ENCODE data around the gene GUCY2C.

Gene GUCY2C

GRCh38 chr12:14588571-14588970 lies 107.8 kb downstream of the GUCY2C start:
- Histone ChIP-seq H3K27ac (ENCODE audit: low read length) (no peak overlapping the region), H3K9me3 (ENCODE audit: insufficient read depth, low read length) (no peaks in the 10 kb centered on the region), H3K79me2 (ENCODE audit: low read length) (no peaks in the 10 kb centered on the region), H3K4me2 (ENCODE audit: low read length) (no peak overlapping the region), H3K4me3 (ENCODE audit: low read length) (no peak overlapping the region), H3K4me1 (ENCODE audit: low read length) (no peaks in the 10 kb centered on the region), H2AFZ (ENCODE audit: low read depth, low read length) (no peak overlapping the region), H3K9ac (ENCODE audit: low read length) (no peak overlapping the region), H3K36me3 (replicated peaks; ENCODE audit: low read depth, low read length) (no peaks in the 10 kb centered on the region), H4K20me1 (ENCODE audit: insufficient read depth, low read length) (no peaks in the 10 kb centered on the region), H3K27me3 (ENCODE audit: low read depth, low read length) (no peaks in the 10 kb centered on the region)
- TF ChIP-seq EZH2phosphoT487 (IDR thresholded peaks at IDR 0.05; ENCODE audit: low read depth) (no peak), CTCF (IDR thresholded peaks at IDR 0.05; ENCODE audit: low read depth, low read length) (no peak)

- H3K4me2 ChIP-seq (ENCODE audit: low read length): peak overlapping the region; percentile 50
- no peaks in the 10 kb centered on the region for H3K27me3 ChIP-seq (ENCODE audit: low read depth, low read length)
- H2AFZ ChIP-seq (ENCODE audit: low read depth, low read length): no peak overlapping the region
- no peaks in the 10 kb centered on the region for H3K79me2 ChIP-seq (ENCODE audit: low read length)
- H3K4me1 ChIP-seq (ENCODE audit: low read length): peaks cover 19% of the 10 kb centered on the region
- no peaks in the 10 kb centered on the region for H3K9me3 ChIP-seq (ENCODE audit: insufficient read depth, low read length)
- no peak for TF ChIP-seq EZH2phosphoT487 (IDR thresholded peaks at IDR 0.05; ENCODE audit: low read depth)
- TF ChIP-seq CTCF (IDR thresholded peaks at IDR 0.05; ENCODE audit: low read depth, low read length): no peak
- no peak overlapping the region for H3K4me3 ChIP-seq (ENCODE audit: low read length)
- no peak overlapping the region for H3K27ac ChIP-seq (ENCODE audit: low read length)
- H3K36me3 ChIP-seq (replicated peaks; ENCODE audit: low read depth, low read length): no peaks in the 10 kb centered on the region
- no peak overlapping the region for H3K9ac ChIP-seq (ENCODE audit: low read length)
- no peaks in the 10 kb centered on the region for H4K20me1 ChIP-seq (ENCODE audit: insufficient read depth, low read length)
These were observed 117.8 kb downstream of the GUCY2C start for GRCh38 chr12:14578646-14579045.

- TF ChIP-seq EZH2phosphoT487 (IDR thresholded peaks at IDR 0.05; ENCODE audit: low read depth) (no peak), CTCF (IDR thresholded peaks at IDR 0.05; ENCODE audit: low read depth, low read length) (no peak)
These were observed 119.1 kb downstream of the GUCY2C start for GRCh38 chr12:14577344-14577743.

GRCh38 chr12:14576896-14577295 lies 119.5 kb downstream of the GUCY2C start:
- Histone ChIP-seq H3K4me3 (ENCODE audit: low read length) (no peak overlapping the region), H2AFZ (ENCODE audit: low read depth, low read length) (no peak overlapping the region)

More at GRCh38 chr12:14577344-14577743, 119.1 kb downstream of the GUCY2C start:
- H3K79me2 ChIP-seq (ENCODE audit: low read length): no peaks in the 10 kb centered on the region
- no peak overlapping the region for H3K27ac ChIP-seq (ENCODE audit: low read length)
- no peaks in the 10 kb centered on the region for H3K9me3 ChIP-seq (ENCODE audit: insufficient read depth, low read length)
- H3K4me2 ChIP-seq (ENCODE audit: low read length): no peak overlapping the region
- no peak overlapping the region for H3K9ac ChIP-seq (ENCODE audit: low read length)
- H4K20me1 ChIP-seq (ENCODE audit: insufficient read depth, low read length): no peaks in the 10 kb centered on the region
- no peaks in the 10 kb centered on the region for H3K27me3 ChIP-seq (ENCODE audit: low read depth, low read length)
- H3K36me3 ChIP-seq (replicated peaks; ENCODE audit: low read depth, low read length): no peaks in the 10 kb centered on the region
- no peak overlapping the region for H2AFZ ChIP-seq (ENCODE audit: low read depth, low read length)
- H3K4me1 ChIP-seq (ENCODE audit: low read length): peaks cover 19% of the 10 kb centered on the region
- no peak overlapping the region for H3K4me3 ChIP-seq (ENCODE audit: low read length)

More at GRCh38 chr12:14576896-14577295, 119.5 kb downstream of the GUCY2C start:
- no peaks in the 10 kb centered on the region for H3K36me3 ChIP-seq (replicated peaks; ENCODE audit: low read depth, low read length)
- no peak overlapping the region for H3K4me2 ChIP-seq (ENCODE audit: low read length)
- peaks cover 19% of the 10 kb centered on the region for H3K4me1 ChIP-seq (ENCODE audit: low read length)
- no peak overlapping the region for H3K9ac ChIP-seq (ENCODE audit: low read length)
- no peaks in the 10 kb centered on the region for H3K79me2 ChIP-seq (ENCODE audit: low read length)
- no peaks in the 10 kb centered on the region for H3K9me3 ChIP-seq (ENCODE audit: insufficient read depth, low read length)
- no peak overlapping the region for H3K27ac ChIP-seq (ENCODE audit: low read length)
- no peaks in the 10 kb centered on the region for H4K20me1 ChIP-seq (ENCODE audit: insufficient read depth, low read length)
- H3K27me3 ChIP-seq (ENCODE audit: low read depth, low read length): no peaks in the 10 kb centered on the region
- TF ChIP-seq EZH2phosphoT487 (IDR thresholded peaks at IDR 0.05; ENCODE audit: low read depth): no peak
- no peak for TF ChIP-seq CTCF (IDR thresholded peaks at IDR 0.05; ENCODE audit: low read depth, low read length)

Measured in OCI-LY3 (cell line).